Mucosa of descending colon (tissue), 3 donors: ENCODE results near the gene PUS3. TPM values are rescaled to one million over a fixed set of nuclear protein-coding genes. Genes with fewer than 3 reads are reported as not detected.
"Not testable (repeated sequence)": the region's sequence is repeated elsewhere in the genome, so short reads cannot be mapped to it uniquely, and the experiment has no call there.

ENCODE experiments used
- ATAC-seq: fragments of 200-7000 bp; cut with Tn5 transposase; one replicate; pipeline ENCODE4 v1.9.1; 2020; ENCODE audit warnings: mild to moderate bottlenecking, moderate library complexity
- DNase-seq, 3 donors: peaks; one replicate each; pipeline ENCODE4 v3.0.0-alpha.2; 2020
- H3K36me3 ChIP-seq: fragments of 200-600 bp; one replicate; pipeline ENCODE4 v1.8.0; 2021; ENCODE audit warnings: low read depth, mild to moderate bottlenecking
- H3K4me1 ChIP-seq: fragments of 200-600 bp; one replicate; pipeline ENCODE4 v1.8.0; 2021; ENCODE audit warnings: low read depth, mild to moderate bottlenecking
- H3K4me3 ChIP-seq: fragments of 200-600 bp; one replicate; pipeline ENCODE4 v1.8.0; 2021; ENCODE audit warnings: mild to moderate bottlenecking
- H3K9me3 ChIP-seq: fragments of 200-600 bp; one replicate; pipeline ENCODE4 v1.8.0; 2021; ENCODE audit warnings: mild to moderate bottlenecking
- intact Hi-C, 2 donors: fragments of 100-400 bp; cut with DNase I in 1 of 2; cut with micrococcal nuclease in 1 of 2; formaldehyde crosslinking; loops; one replicate each; pipeline versions ENCODE4 v1.11.0 to v1.11.1; 2022; cut with DNase I, micrococcal nuclease
- total RNA-seq, 3 donors: library from RNA; stranded (reverse); fragmentation: NEBNext Ultra II Directional in 2 of 3; extraction: Animal tissue kit (Norgen Biotek cat#: 25700) in 2 of 3; gene quantifications; one replicate each; pipeline versions ENCODE4 v1.2.1 to v1.2.4, GENCODE V29; 2021 to 2023
- TF ChIP-seq, protein P1 (sequence below): fragments of 200-600 bp; IDR thresholded peaks from one replicate; pipeline ENCODE4 v1.8.0; 2022; ENCODE audit warnings: antibody characterized with exemption, mild to moderate bottlenecking
- donor health status: DM: no; HTN: no; CAD: no; lungs with moderate emphysema.
- donor health status: DM: no; HTN: no; CAD: no.
- donor health status: DM: no; HTN: yes; CAD: no.

PUS3 gene
- total RNA-seq, 3 donors from 2014 or later: 5.4 to 13.0 (median 7.6) TPM

DNA sequence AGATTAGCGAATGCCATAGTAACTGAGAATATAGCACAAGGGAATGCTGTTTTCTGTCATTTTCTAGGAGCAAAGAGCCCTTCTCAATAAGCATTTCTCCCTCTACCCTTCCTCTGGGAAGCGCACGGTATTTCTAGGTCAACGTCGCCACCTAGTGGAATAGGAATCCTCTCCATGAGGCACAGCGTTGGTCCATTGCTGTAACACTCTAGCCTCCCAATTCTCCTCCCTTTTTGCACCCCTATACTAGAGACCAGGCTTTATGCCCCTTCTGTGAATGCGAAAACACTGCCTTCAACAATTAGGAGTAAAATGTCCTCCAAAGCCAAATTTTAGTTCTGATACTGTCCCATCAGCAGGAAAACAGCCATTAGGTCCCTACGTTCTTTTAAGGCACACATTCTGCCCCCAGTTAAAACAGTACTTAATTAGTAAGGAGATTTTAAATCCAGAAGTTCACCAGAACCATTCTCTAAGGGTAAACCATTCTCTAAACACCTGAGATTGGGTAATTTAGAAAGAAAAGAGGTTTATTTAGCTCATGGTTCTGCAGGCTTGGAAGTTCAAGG, 28.4 kb downstream of the PUS3 start:
- peak; percentile 78 for ATAC-seq

DNA sequence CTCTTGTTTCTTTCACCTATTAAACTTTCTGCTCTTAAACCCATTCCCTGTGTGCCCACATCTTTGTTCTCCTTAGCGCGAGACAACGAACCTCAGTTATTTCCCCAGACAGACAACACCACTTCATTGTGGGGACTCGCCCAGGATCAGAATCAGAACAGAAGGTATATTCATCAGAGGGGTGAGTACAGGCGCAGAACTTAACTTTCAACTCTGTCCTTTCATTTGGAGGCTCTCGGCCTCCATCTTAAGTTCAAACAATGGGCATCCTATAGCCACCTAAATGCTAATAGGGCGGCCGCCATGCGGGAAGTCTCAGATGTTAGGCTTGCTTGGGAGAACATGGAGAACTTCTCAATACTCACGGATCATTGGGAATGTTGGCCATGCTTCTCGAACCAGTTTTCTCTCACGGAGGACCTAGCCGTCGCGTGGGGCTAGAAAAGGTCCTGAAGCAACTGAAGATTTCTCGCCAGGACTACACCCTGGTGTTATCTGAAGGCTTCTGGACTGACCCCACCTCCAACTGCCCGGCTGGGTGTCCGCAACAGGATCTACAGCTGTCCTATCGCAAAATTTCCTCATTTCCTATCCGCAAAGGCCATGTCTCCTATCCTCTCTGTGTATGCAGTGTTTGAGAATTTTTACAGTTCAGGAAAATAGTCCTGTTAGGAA, 29.0 kb downstream of the PUS3 start:
- ATAC-seq: no peak
- no peak overlapping the region for H3K4me3 ChIP-seq
- H3K4me1 ChIP-seq: no peaks in the 10 kb centered on the region
- H3K9me3 ChIP-seq: no peaks in the 10 kb centered on the region
- no peaks in the 10 kb centered on the region for H3K36me3 ChIP-seq
- DNase-seq: no peak
- TF ChIP-seq, protein P1, sequence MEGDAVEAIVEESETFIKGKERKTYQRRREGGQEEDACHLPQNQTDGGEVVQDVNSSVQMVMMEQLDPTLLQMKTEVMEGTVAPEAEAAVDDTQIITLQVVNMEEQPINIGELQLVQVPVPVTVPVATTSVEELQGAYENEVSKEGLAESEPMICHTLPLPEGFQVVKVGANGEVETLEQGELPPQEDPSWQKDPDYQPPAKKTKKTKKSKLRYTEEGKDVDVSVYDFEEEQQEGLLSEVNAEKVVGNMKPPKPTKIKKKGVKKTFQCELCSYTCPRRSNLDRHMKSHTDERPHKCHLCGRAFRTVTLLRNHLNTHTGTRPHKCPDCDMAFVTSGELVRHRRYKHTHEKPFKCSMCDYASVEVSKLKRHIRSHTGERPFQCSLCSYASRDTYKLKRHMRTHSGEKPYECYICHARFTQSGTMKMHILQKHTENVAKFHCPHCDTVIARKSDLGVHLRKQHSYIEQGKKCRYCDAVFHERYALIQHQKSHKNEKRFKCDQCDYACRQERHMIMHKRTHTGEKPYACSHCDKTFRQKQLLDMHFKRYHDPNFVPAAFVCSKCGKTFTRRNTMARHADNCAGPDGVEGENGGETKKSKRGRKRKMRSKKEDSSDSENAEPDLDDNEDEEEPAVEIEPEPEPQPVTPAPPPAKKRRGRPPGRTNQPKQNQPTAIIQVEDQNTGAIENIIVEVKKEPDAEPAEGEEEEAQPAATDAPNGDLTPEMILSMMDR: no peak
- intact Hi-C loops: loop anchor here in 1 of 2 donors (5.0 kb wide), 1 partner anchor 352 kb away; no protein-coding TSS in a partner anchor

More for the DNA sequence above, 28.4 kb downstream of the PUS3 start:
- H3K9me3 ChIP-seq: no peaks in the 10 kb centered on the region
- H3K4me1 ChIP-seq: no peaks in the 10 kb centered on the region
- no peak overlapping the region for H3K4me3 ChIP-seq
- no peaks in the 10 kb centered on the region for H3K36me3 ChIP-seq
- intact Hi-C loops: loop anchor here in 1 of 2 donors (5.0 kb wide), 1 partner anchor 352 kb away; no protein-coding TSS in a partner anchor
- TF ChIP-seq, protein P1: peak; percentile 42
- DNase-seq: peak in 1 of 3 donors; percentile 83

DNA sequence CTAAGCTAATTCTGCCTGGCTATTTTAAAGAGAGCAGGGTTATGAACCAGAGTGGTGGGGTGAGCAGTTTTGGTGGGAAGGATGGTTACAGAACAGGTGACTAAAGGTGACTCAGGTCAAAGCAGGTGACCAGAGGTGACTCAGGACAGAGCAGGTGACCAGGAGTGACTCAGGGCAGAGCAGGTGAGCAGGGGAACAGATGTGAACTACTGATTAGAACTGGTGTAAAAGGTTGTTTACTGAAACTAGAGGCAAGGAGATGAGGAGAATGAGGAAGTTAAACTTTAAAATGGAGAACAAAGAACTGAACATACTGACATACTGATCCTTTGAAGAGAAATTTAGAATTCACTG, 30.9 kb downstream of the PUS3 start:
- DNase-seq (no peak), ATAC-seq (no peak)
- TF ChIP-seq, protein P1: no peak
- Histone ChIP-seq H3K4me1 (no peaks in the 10 kb centered on the region), H3K36me3 (no peaks in the 10 kb centered on the region), H3K9me3 (no peaks in the 10 kb centered on the region), H3K4me3 (no peak overlapping the region)
- intact Hi-C loops: loop anchor here in 1 of 2 donors (5.0 kb wide), 1 partner anchor 350 kb away; no protein-coding TSS in a partner anchor

DNA sequence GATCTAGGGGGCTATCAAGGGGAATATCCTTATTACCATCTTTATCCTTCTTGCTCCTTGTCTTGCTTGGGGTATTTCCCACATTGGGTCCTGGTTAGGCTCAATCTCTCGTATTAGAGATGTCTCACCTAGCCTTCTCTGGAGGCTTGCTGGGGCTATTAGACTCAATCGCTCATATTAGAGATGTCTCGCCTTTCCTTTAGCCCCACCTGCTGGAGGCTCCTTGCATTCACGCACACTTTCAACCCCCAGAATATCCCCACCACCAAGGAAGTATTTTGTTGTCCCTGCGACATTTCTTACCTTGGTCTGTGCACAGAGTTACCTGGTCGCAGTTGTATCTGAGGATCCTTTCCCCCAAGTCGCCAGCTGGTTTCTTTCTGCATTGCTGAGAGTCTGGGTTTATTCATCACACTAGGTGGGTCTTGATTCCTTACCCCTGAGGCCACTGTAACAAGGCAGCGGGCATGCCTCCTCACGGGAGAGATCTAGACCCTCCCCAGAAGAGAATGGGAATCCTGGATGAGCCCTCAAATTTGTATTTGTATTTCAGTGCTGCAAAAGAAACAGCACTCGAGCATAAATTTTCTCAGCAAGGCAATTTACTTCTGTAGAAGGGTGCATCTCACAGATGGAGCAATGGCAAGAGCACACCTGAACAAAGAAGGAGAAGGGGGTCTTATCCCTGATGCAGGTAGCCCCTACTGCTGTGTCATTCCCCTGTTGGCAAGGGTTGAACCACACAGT, 31.4 kb downstream of the PUS3 start:
- TF ChIP-seq, protein P1: no peak
- intact Hi-C loops: loop anchor here in 1 of 2 donors (5.0 kb wide), 1 partner anchor 349 kb away; no protein-coding TSS in a partner anchor
- Histone ChIP-seq H3K4me1 (no peaks in the 10 kb centered on the region), H3K9me3 (no peaks in the 10 kb centered on the region), H3K4me3 (no peak overlapping the region), H3K36me3 (no peaks in the 10 kb centered on the region)
- DNase-seq: no peak
- ATAC-seq: no peak

DNA sequence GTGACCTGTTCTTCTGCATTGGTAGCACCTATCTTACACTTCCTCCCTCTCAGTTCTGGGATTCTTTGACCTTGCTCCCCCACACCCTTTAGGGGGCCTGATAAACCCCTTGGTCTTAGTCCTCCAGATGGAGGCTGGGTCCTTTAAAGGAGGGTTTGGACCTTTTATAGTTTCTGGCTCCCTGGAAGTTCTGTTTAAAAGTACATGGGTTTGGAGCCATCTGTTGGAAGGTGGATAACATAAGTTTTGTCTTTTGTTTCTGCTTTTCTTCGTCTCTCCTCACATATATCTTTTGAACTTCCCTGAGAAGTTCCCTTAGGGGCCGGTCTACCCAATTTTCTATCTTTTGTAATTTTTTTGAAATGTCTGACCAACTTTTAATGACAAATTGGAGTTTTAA, 33.5 kb downstream of the PUS3 start:
- intact Hi-C loops: no loop called here
- no peaks in the 10 kb centered on the region for H3K9me3 ChIP-seq
- no peak for DNase-seq
- no peak overlapping the region for H3K4me3 ChIP-seq
- no peaks in the 10 kb centered on the region for H3K4me1 ChIP-seq
- no peaks in the 10 kb centered on the region for H3K36me3 ChIP-seq
- no peak for ATAC-seq
- TF ChIP-seq, protein P1: no peak

DNA sequence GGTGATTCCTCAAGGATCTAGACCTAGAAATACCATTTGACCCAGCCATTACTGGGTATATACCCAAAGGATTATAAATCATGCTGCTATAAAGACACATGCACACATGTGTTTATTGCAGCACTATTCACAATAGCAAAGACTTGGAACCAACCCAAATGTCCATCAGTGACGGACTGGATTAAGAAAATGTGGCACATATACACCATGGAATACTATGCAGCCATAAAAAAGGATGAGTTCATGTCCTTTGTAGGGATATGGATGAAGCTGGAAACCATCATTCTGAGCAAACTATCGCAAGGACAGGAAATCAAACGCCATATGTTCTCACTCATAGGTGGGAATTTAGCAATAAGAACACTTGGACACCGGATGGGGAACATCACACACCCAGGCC, 37.7 kb downstream of the PUS3 start:
- ATAC-seq, H3K4me3 ChIP-seq, DNase-seq, H3K9me3 ChIP-seq, H3K4me1 ChIP-seq, intact Hi-C loops, H3K36me3 ChIP-seq: not testable (repeated sequence)

DNA sequence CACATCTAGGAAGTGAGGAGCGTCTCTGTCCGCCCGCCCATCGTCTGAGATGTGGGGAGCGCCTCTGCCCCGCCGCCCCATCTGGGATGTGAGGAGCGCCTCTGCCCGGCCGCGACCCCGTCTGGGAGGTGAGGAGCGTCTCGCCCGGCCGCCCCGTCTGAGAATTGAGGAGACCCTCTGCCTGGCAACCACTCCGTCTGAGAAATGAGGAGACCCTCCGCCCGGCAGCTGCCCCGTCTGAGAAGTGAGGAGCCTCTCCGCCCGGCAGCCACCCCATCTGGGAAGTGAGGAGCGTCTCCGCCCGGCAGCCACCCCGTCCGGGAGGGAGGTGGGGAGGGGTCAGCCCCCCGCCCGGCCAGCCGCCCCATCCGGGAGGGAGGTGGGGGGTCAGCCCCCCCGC, 40.2 kb downstream of the PUS3 start:
- H3K4me3 ChIP-seq, DNase-seq, ATAC-seq, H3K36me3 ChIP-seq, intact Hi-C loops, H3K4me1 ChIP-seq, H3K9me3 ChIP-seq: not testable (repeated sequence)

DNA sequence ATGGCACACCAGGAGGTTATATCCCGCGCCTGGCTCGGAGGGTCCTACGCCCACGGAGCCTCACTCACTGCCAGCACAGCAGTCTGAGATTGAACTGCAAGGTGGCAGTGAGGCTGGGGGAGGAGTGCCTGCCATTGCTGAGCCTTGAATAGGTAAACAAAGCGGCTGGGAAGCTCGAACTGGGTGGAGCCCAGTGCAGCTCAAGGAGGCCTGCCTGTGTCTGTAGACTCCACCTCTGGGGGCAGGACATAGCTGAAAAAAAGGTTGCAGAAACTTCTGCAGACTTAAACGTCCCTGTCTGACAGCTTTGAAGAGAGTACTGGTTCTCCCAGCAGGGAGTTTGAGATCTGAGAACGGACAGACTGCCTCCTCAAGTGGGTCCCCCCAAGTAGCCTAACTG, 45.3 kb downstream of the PUS3 start:
- H3K36me3 ChIP-seq, DNase-seq, H3K9me3 ChIP-seq, ATAC-seq, intact Hi-C loops, H3K4me1 ChIP-seq, H3K4me3 ChIP-seq: not testable (repeated sequence)
